Measurements from ENCODE around the gene CEACAM1.

GRCh38 chr19:42524943-42525342 lies 3.3 kb downstream of the CEACAM1 start:
- TF ChIP-seq CTCF (IDR thresholded peaks at IDR 0.05; ENCODE audit: insufficient read depth, low read length) (no peak), POLR2AphosphoS5 (IDR thresholded peaks at IDR 0.05; ENCODE audit: low read depth) (no peak), REST (IDR thresholded peaks at IDR 0.05; ENCODE audit: insufficient replicate concordance, low read depth) (no peak), GABPA (IDR thresholded peaks at IDR 0.05; ENCODE audit: low read depth) (no peak)
